Lung (tissue), 12 donors: ENCODE measurements around the gene LDHD. TPM values are rescaled to one million over a fixed set of nuclear protein-coding genes. Genes with fewer than 3 reads are reported as not detected.

ENCODE experiments used
- ATAC-seq: fragments of 200-7000 bp; cut with Tn5 transposase; one replicate; pipeline ENCODE4 v1.9.1; 2020; ENCODE audit warnings: moderate number of reproducible peaks; ENCODE audit not compliant: insufficient read depth, low FRiP score
- DNase-seq, 3 donors: peaks; one replicate each; pipeline ENCODE4 v3.0.0-alpha.2; 2013 to 2017
- H3K27ac ChIP-seq, 2 donors: one replicate each; pipeline ENCODE4 v1.5.1; 2013; ENCODE audit warnings: mild to moderate bottlenecking in 2 of 2, moderate library complexity in 2 of 2, control low read depth in 1 of 2, inconsistent platforms in 1 of 2, low read depth in 1 of 2, low read length in 1 of 2
- H3K27me3 ChIP-seq, 3 donors: one replicate each; pipeline ENCODE4 v1.5.1; 2013; ENCODE audit warnings: low read length in 2 of 3; ENCODE audit not compliant: control insufficient read depth in 3 of 3, insufficient read depth in 3 of 3
- H3K36me3 ChIP-seq, 4 donors: one replicate each; pipeline ENCODE4 v1.5.1; 2013; ENCODE audit warnings: low read length in 4 of 4, mild to moderate bottlenecking in 1 of 4, moderate library complexity in 1 of 4; ENCODE audit not compliant: control insufficient read depth in 4 of 4, insufficient read depth in 4 of 4
- H3K4me1 ChIP-seq, 5 donors: one replicate each; pipeline ENCODE4 v1.5.1; 2013; ENCODE audit warnings: low read length in 5 of 5, mild to moderate bottlenecking in 2 of 5, moderate library complexity in 1 of 5; ENCODE audit not compliant: control insufficient read depth in 5 of 5, insufficient read depth in 5 of 5
- H3K4me3 ChIP-seq: one replicate; pipeline ENCODE4 v1.5.1; 2013; ENCODE audit warnings: mild to moderate bottlenecking, control low read depth, moderate library complexity
- H3K9ac ChIP-seq, 2 donors: one replicate each; pipeline ENCODE4 v1.5.1; 2013; ENCODE audit warnings: low read length in 2 of 2, control low read depth in 1 of 2; ENCODE audit not compliant: insufficient read depth in 1 of 2
- H3K9me3 ChIP-seq, 4 donors: one replicate each; pipeline ENCODE4 v1.5.1; 2013; ENCODE audit warnings: low read length in 3 of 4, mild to moderate bottlenecking in 1 of 4, moderate library complexity in 1 of 4; ENCODE audit not compliant: control insufficient read depth in 4 of 4, insufficient read depth in 3 of 4
- CTCF ChIP-seq: IDR thresholded peaks from 2 replicates; pipeline ENCODE4 v1.5.1; 2012; ENCODE audit warnings: mild to moderate bottlenecking; ENCODE audit errors: control extremely low read depth, extremely low read depth
- WGBS, 2 donors: extraction: QIAGEN DNeasy Blood & Tissue Kit; methylation state at CpG; one replicate each; pipeline ENCODE4 v1.1.7; 2013; 5-methylcytosine and 5-hydroxymethylcytosine counted together
- polyA plus RNA-seq, 2 donors: library from polyadenylated mRNA; stranded (reverse); fragments of 200-250 nt; gene quantifications; one replicate each; pipeline ENCODE4 v1.2.1, GENCODE V29; 2013
- total RNA-seq, 2 donors: library from RNA; depleted of rRNA in 1 of 2; stranded (reverse); fragments of >200 nt in 1 of 2; gene quantifications; one replicate each; pipeline ENCODE4 v1.2.1, GENCODE V29; 2014 to 2021
- donor health status: control.
- donor health status: control.
- donor health status: Bipolar disorder and iron deficiency.
- donor health status: healthy.
- donor health status: DM: yes; HTN: yes; CAD: no.

LDHD gene
- total and polyA plus RNA-seq, 4 donors, result 4.3 to 17.0 (median 8.1) TPM

GRCh38 chr16:75085556-75085955 lies 31.0 kb downstream of the LDHD start:
- WGBS, 2 donors, result 87% methylated on average over 4 of the region's 4 CpGs

GRCh38 chr16:75083813-75084212 lies 32.8 kb downstream of the LDHD start:
- Histone ChIP-seq H3K27ac (no peak overlapping the region), H3K27me3 (no peaks in the 10 kb centered on the region), H3K36me3 (peaks cover 0 to 2% (median 0%) of the 10 kb centered on the region in 4 donors), H3K4me1 (peaks cover 19 to 32% (median 27%) of the 10 kb centered on the region in 5 donors), H3K4me3 (no peak overlapping the region), H3K9ac (no peak overlapping the region), H3K9me3 (no peaks in the 10 kb centered on the region)
- ATAC-seq (no peak), DNase-seq (no peak)
- WGBS, 2 donors, result 91 to 96% methylated on average over 5 of the region's 5 CpGs
- no peak for TF ChIP-seq CTCF

More at GRCh38 chr16:75085556-75085955, 31.0 kb downstream of the LDHD start:
- ATAC-seq (no peak), DNase-seq (no peak)
- no peak for TF ChIP-seq CTCF
- Histone ChIP-seq H3K4me1 (peaks cover 19 to 47% (median 28%) of the 10 kb centered on the region in 5 donors), H3K4me3 (no peak overlapping the region), H3K36me3 (peaks cover 0 to 2% (median 0%) of the 10 kb centered on the region in 4 donors), H3K9ac (no peak overlapping the region), H3K27ac (no peak overlapping the region), H3K9me3 (no peaks in the 10 kb centered on the region), H3K27me3 (no peaks in the 10 kb centered on the region)

- Histone ChIP-seq H3K9me3 (peaks cover 0 to 4% (median 0%) of the 10 kb centered on the region in 4 donors), H3K36me3 (peaks cover 0 to 2% (median 0%) of the 10 kb centered on the region in 4 donors), H3K4me1 (peaks cover 3 to 14% (median 7%) of the 10 kb centered on the region in 5 donors), H3K9ac (no peak overlapping the region), H3K27me3 (no peaks in the 10 kb centered on the region), H3K27ac (no peak overlapping the region), H3K4me3 (no peak overlapping the region)
- TF ChIP-seq CTCF, result no peak
- DNase-seq (no peak), ATAC-seq (no peak)
- 77 to 87% methylated on average over 6 of the region's 6 CpGs for WGBS, 2 donors
Measured at GRCh38 chr16:75081179-75081859, 35.3 kb downstream of the LDHD start.
